Liver (tissue), 9 donors: ENCODE data around the gene PPFIA1. TPM values are rescaled to one million over a fixed set of nuclear protein-coding genes. Genes with fewer than 3 reads are reported as not detected.

Experiments used
- DNase-seq: peaks from one replicate; pipeline ENCODE4 v3.0.0-alpha.2; 2017; ENCODE audit warnings: low spot score
- H3K27ac ChIP-seq, 2 donors: one replicate each; pipeline ENCODE4 v1.7.0; 2013; ENCODE audit warnings: inconsistent platforms in 2 of 2, low read length in 2 of 2, control low read depth in 1 of 2, low read depth in 1 of 2, mild to moderate bottlenecking in 1 of 2
- H3K27me3 ChIP-seq, 4 donors: one replicate each; pipeline versions ENCODE4 v1.6.1 to v1.7.0; 2013; ENCODE audit warnings: low read length in 3 of 4, inconsistent platforms in 1 of 4, mild to moderate bottlenecking in 1 of 4, moderate library complexity in 1 of 4; ENCODE audit not compliant: control insufficient read depth in 4 of 4, insufficient read depth in 4 of 4
- H3K36me3 ChIP-seq, 4 donors: one replicate each; pipeline versions ENCODE4 v1.6.1 to v1.7.0; 2013; ENCODE audit warnings: low read length in 3 of 4, mild to moderate bottlenecking in 3 of 4, low read depth in 1 of 4, moderate library complexity in 1 of 4; ENCODE audit not compliant: control insufficient read depth in 4 of 4, insufficient read depth in 3 of 4
- H3K4me1 ChIP-seq, 4 donors: one replicate each; pipeline versions ENCODE4 v1.6.1 to v1.7.0; 2013; ENCODE audit warnings: low read length in 3 of 4, mild to moderate bottlenecking in 3 of 4, moderate library complexity in 1 of 4; ENCODE audit not compliant: control insufficient read depth in 4 of 4, insufficient read depth in 4 of 4
- H3K4me3 ChIP-seq, 3 donors: one replicate each; pipeline versions ENCODE4 v1.6.1 to v1.7.0; 2013; ENCODE audit warnings: low read length in 3 of 3, control low read depth in 1 of 3, low read depth in 1 of 3, mild to moderate bottlenecking in 1 of 3
- H3K9ac ChIP-seq, 2 donors: one replicate each; pipeline ENCODE4 v1.7.0; 2013; ENCODE audit warnings: low read length in 2 of 2, mild to moderate bottlenecking in 2 of 2, moderate library complexity in 2 of 2, control low read depth in 1 of 2, low read depth in 1 of 2
- H3K9me3 ChIP-seq, 4 donors: one replicate each; pipeline versions ENCODE4 v1.6.1 to v1.7.0; 2013; ENCODE audit warnings: low read length in 3 of 4; ENCODE audit not compliant: control insufficient read depth in 4 of 4
- EGR1 ChIP-seq, 2 donors: IDR thresholded peaks; 2 replicates each; pipeline ENCODE4 v1.6.1; 2016 to 2018; ENCODE audit warnings: antibody characterized with exemption in 2 of 2, low read depth in 2 of 2
- FOXA1 ChIP-seq: IDR thresholded peaks from 2 replicates; pipeline ENCODE4 v1.6.1; 2016; ENCODE audit warnings: antibody characterized with exemption
- FOXA2 ChIP-seq: IDR thresholded peaks from 2 replicates; pipeline ENCODE4 v1.6.1; 2016; ENCODE audit warnings: antibody characterized with exemption
- GABPA ChIP-seq, 2 donors: IDR thresholded peaks in 1 of 2; conservative IDR thresholded peaks in 1 of 2; 2 replicates each; pipeline ENCODE4 v1.6.1; 2016; ENCODE audit warnings: antibody characterized with exemption in 2 of 2, mild to moderate bottlenecking in 1 of 2, moderate library complexity in 1 of 2
- HNF4A ChIP-seq, 2 donors: conservative IDR thresholded peaks; 2 replicates each; pipeline ENCODE4 v1.6.1; 2016; ENCODE audit warnings: antibody characterized with exemption in 2 of 2, mild to moderate bottlenecking in 2 of 2
- HNF4G ChIP-seq: IDR thresholded peaks from 2 replicates; pipeline ENCODE4 v1.6.1; 2016; ENCODE audit warnings: antibody characterized with exemption
- JUND ChIP-seq, 2 donors: IDR thresholded peaks; 2 replicates each; pipeline ENCODE4 v1.6.1; 2016; ENCODE audit warnings: antibody characterized with exemption in 2 of 2
- NR2F2 ChIP-seq: IDR thresholded peaks from 2 replicates; pipeline ENCODE4 v1.6.1; 2016; ENCODE audit warnings: antibody characterized with exemption
- RAD21 ChIP-seq, 2 donors: IDR thresholded peaks; 2 replicates each; pipeline ENCODE4 v1.6.1; 2016; ENCODE audit warnings: antibody characterized with exemption in 2 of 2, mild to moderate bottlenecking in 2 of 2
- RXRA ChIP-seq, 2 donors: IDR thresholded peaks; 2 replicates each; pipeline ENCODE4 v1.6.1; 2017 to 2018; ENCODE audit warnings: antibody characterized with exemption in 2 of 2, mild to moderate bottlenecking in 1 of 2
- SP1 ChIP-seq: IDR thresholded peaks from 2 replicates; pipeline ENCODE4 v1.6.1; 2018; ENCODE audit warnings: antibody characterized with exemption, mild to moderate bottlenecking
- TAF1 ChIP-seq: conservative IDR thresholded peaks from 2 replicates; pipeline ENCODE4 v1.6.1; 2016; ENCODE audit warnings: antibody characterized with exemption, mild to moderate bottlenecking
- YY1 ChIP-seq: IDR thresholded peaks from 2 replicates; pipeline ENCODE4 v1.6.1; 2016; ENCODE audit warnings: antibody characterized with exemption, mild to moderate bottlenecking
- WGBS: extraction: QIAGEN DNeasy Blood & Tissue Kit; methylation state at CpG from one replicate; pipeline ENCODE4 v1.1.7; 2013; 5-methylcytosine and 5-hydroxymethylcytosine counted together
- polyA plus RNA-seq, 2 donors: library from polyadenylated mRNA; stranded (reverse) in 1 of 2; unstranded in 1 of 2; fragments of 200-250 nt in 1 of 2; fragments of >200 nt in 1 of 2; fragmentation: Nextera tagmentation in 1 of 2; extraction: Ambion mirVana in 1 of 2; gene quantifications; one replicate each; pipeline versions ENCODE4 v1.2.1 to v1.2.3, GENCODE V29; 2013 to 2015
- total RNA-seq, 2 donors: library from RNA; depleted of rRNA; stranded (reverse); fragments of >200 nt; gene quantifications; one replicate each; pipeline ENCODE4 v1.2.3, GENCODE V29; 2014
- TF ChIP-seq, protein P1 (sequence below): IDR thresholded peaks from 2 replicates; pipeline ENCODE4 v1.6.1; 2016; ENCODE audit warnings: antibody characterized with exemption
- TF ChIP-seq, protein P2 (sequence below): IDR thresholded peaks from 2 replicates; pipeline ENCODE4 v1.6.1; 2016; ENCODE audit warnings: antibody characterized with exemption
- TF ChIP-seq, protein P3 (sequence below): fragments of 150-350 bp; IDR thresholded peaks from 2 replicates; pipeline ENCODE4 v1.5.1; 2017; ENCODE audit warnings: improper control_type of control experiment, low read depth, low read length; ENCODE audit not compliant: missing input control
- TF ChIP-seq, protein P4 (sequence below): IDR thresholded peaks from 2 replicates; pipeline ENCODE4 v1.6.1; 2016; ENCODE audit warnings: antibody characterized with exemption
- donor health status: healthy.
- donor health status: healthy.
- donor health status: healthy.
- donor health status: healthy.
- donor health status: healthy.

The PPFIA1 gene
- total and polyA plus RNA-seq, 4 donors = 9.9 to 39.6 (median 14.5) TPM

DNA sequence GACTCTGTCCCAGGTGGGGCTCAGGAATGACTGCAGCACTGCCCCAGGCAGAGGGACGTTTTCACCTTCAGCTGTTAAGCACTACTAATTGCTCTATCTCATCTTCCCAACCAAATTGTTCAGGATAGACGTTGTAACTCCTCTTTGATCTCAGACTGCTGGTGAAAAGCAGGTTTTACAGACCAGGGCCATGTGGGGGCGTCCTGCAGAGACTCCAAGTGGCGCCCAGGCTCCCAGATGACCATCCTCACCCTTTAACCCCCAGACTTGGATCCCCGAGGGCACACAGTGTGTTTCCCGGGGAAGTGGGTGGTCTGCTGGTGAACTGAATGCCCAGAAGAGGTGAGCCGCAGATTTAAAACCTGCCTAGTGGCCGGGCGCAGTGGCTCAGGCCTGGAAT lies 43.5 kb upstream of the PPFIA1 start:
- no peak overlapping the region for H3K4me3 ChIP-seq
- WGBS = 81% methylated on average over 9 of the region's 9 CpGs
- no peak overlapping the region for H3K9ac ChIP-seq
- H3K4me1 ChIP-seq = peaks cover 2 to 6% (median 3%) of the 10 kb centered on the region in 4 donors
- TF ChIP-seq, protein P1, sequence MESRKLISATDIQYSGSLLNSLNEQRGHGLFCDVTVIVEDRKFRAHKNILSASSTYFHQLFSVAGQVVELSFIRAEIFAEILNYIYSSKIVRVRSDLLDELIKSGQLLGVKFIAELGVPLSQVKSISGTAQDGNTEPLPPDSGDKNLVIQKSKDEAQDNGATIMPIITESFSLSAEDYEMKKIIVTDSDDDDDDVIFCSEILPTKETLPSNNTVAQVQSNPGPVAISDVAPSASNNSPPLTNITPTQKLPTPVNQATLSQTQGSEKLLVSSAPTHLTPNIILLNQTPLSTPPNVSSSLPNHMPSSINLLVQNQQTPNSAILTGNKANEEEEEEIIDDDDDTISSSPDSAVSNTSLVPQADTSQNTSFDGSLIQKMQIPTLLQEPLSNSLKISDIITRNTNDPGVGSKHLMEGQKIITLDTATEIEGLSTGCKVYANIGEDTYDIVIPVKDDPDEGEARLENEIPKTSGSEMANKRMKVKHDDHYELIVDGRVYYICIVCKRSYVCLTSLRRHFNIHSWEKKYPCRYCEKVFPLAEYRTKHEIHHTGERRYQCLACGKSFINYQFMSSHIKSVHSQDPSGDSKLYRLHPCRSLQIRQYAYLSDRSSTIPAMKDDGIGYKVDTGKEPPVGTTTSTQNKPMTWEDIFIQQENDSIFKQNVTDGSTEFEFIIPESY = no peak
- TF ChIP-seq, protein P2, sequence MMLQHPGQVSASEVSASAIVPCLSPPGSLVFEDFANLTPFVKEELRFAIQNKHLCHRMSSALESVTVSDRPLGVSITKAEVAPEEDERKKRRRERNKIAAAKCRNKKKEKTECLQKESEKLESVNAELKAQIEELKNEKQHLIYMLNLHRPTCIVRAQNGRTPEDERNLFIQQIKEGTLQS = no peak
- TF ChIP-seq FOXA2 (no peak), JUND (IDR thresholded peaks at IDR 0.05) (no peak), TAF1 (no peak), GABPA (IDR thresholded peaks at IDR 0.05 in 1 of 2, conservative IDR thresholded peaks at IDR 0.05 in 1 of 2) (no peak), NR2F2 (no peak), YY1 (no peak), HNF4G (no peak), RAD21 (IDR thresholded peaks at IDR 0.05) (no peak), FOXA1 (no peak), EGR1 (IDR thresholded peaks at IDR 0.05; ENCODE audit: low read depth in 2 of 2) (no peak), HNF4A (conservative IDR thresholded peaks at IDR 0.05) (no peak)
- TF ChIP-seq, protein P3, sequence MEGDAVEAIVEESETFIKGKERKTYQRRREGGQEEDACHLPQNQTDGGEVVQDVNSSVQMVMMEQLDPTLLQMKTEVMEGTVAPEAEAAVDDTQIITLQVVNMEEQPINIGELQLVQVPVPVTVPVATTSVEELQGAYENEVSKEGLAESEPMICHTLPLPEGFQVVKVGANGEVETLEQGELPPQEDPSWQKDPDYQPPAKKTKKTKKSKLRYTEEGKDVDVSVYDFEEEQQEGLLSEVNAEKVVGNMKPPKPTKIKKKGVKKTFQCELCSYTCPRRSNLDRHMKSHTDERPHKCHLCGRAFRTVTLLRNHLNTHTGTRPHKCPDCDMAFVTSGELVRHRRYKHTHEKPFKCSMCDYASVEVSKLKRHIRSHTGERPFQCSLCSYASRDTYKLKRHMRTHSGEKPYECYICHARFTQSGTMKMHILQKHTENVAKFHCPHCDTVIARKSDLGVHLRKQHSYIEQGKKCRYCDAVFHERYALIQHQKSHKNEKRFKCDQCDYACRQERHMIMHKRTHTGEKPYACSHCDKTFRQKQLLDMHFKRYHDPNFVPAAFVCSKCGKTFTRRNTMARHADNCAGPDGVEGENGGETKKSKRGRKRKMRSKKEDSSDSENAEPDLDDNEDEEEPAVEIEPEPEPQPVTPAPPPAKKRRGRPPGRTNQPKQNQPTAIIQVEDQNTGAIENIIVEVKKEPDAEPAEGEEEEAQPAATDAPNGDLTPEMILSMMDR = no peak
- TF ChIP-seq, protein P4, sequence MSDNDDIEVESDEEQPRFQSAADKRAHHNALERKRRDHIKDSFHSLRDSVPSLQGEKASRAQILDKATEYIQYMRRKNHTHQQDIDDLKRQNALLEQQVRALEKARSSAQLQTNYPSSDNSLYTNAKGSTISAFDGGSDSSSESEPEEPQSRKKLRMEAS = no peak
- DNase-seq = no peak
- H3K36me3 ChIP-seq = no peaks in the 10 kb centered on the region
- no peaks in the 10 kb centered on the region for H3K27me3 ChIP-seq
- no peak overlapping the region for H3K27ac ChIP-seq
- H3K9me3 ChIP-seq = no peaks in the 10 kb centered on the region

DNA sequence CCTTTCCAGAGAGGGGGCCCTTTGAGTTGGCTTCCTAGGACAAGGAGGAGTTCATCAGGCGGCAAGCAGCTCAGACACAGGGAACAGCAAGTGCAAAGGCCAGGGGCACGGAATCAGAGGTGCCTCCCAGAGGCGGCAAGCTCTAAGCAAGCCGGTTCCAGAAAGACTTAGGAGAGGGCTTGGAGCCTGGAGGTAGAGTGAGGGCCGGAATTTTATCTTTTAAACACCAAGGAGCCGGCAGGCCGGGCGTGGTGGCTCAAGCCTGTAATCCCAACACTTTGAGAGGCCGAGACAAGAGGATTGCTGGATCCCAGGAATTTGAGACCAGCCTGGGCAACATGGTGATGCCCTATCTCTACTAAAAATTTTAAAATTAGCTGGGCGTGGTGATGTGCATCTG lies 40.8 kb upstream of the PPFIA1 start:
- Histone ChIP-seq H3K4me1 (peaks cover 2 to 6% (median 3%) of the 10 kb centered on the region in 4 donors), H3K9me3 (no peaks in the 10 kb centered on the region), H3K9ac (no peak overlapping the region), H3K27me3 (no peaks in the 10 kb centered on the region), H3K4me3 (no peak overlapping the region), H3K36me3 (no peaks in the 10 kb centered on the region), H3K27ac (no peak overlapping the region)
- WGBS = 94% methylated on average over 10 of the region's 10 CpGs
- DNase-seq = no peak
- TF ChIP-seq, protein P4 = no peak
- TF ChIP-seq, protein P2 = no peak
- TF ChIP-seq RXRA (IDR thresholded peaks at IDR 0.05) = no peak
- no peak for TF ChIP-seq NR2F2
- TF ChIP-seq HNF4G = no peak
- TF ChIP-seq EGR1 (IDR thresholded peaks at IDR 0.05; ENCODE audit: low read depth in 2 of 2) = no peak
- TF ChIP-seq RAD21 (IDR thresholded peaks at IDR 0.05) = no peak
- no peak for TF ChIP-seq SP1
- TF ChIP-seq JUND (IDR thresholded peaks at IDR 0.05) = no peak
- no peak for TF ChIP-seq TAF1
- no peak for TF ChIP-seq GABPA (IDR thresholded peaks at IDR 0.05 in 1 of 2, conservative IDR thresholded peaks at IDR 0.05 in 1 of 2)
- no peak for TF ChIP-seq FOXA1
